HAP-1 (cell line): ENCODE results near the gene EPB41L3.

ENCODE experiments used
- DNase-seq, 2 experiments: peaks; one replicate each; pipeline ENCODE4 v3.0.0-alpha.2; 2016 to 2020; ENCODE audit warnings: low spot score in 2 of 2
- H3K27me3 ChIP-seq: fragments of 250-450 bp; sonication (Bioruptor Pico); 2 replicates; pipeline ENCODE4 v1.5.1; 2020; ENCODE audit warnings: low read depth, mild to moderate bottlenecking, moderate library complexity
- H3K36me3 ChIP-seq: fragments of 250-450 bp; sonication (Bioruptor Pico); replicated peaks from 2 replicates; pipeline ENCODE4 v1.5.1; 2020; ENCODE audit warnings: mild to moderate bottlenecking
- H3K4me1 ChIP-seq: fragments of 250-450 bp; sonication (Bioruptor Pico); 2 replicates; pipeline ENCODE4 v1.5.1; 2020; ENCODE audit warnings: mild to moderate bottlenecking
- H3K4me3 ChIP-seq: fragments of 250-450 bp; sonication (Bioruptor Pico); 2 replicates; pipeline ENCODE4 v1.5.1; 2020; ENCODE audit warnings: mild to moderate bottlenecking, moderate library complexity
- H3K9me3 ChIP-seq: fragments of 250-450 bp; sonication (Bioruptor Pico); 2 replicates; pipeline ENCODE4 v1.5.1; 2020; ENCODE audit warnings: mild to moderate bottlenecking, moderate library complexity
- in situ Hi-C: fragments of 300-500 bp; cut with MboI; formaldehyde crosslinking; loops from 3 replicates; pipeline ENCODE4 v1.14.3; 2020; ENCODE audit warnings: low sequenced_read_pairs, inconsistent platforms, mixed read lengths

The EPB41L3 gene

DNA sequence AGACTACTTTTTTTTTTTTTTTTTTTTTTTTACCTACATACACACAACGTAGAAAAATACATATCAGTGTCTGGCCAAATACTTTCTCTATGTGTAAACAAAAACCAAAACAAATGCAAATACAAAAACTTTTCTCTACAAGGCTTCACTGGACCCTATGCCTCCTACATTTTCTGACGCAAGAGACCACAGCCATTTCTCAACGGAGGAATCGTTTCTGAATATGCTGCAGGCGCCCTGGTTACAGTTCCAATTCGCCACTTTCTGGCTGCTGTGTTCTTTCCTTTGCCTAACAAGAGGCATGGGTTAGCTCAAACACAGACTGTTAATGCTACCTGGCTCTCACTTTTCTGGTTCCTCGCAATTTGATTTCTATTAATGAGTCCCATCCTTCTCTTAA lies 96.4 kb downstream of the EPB41L3 start:
- H3K4me1 ChIP-seq: no peaks in the 10 kb centered on the region
- no peak for DNase-seq
- H3K9me3 ChIP-seq: no peaks in the 10 kb centered on the region
- no peak overlapping the region for H3K4me3 ChIP-seq
- in situ Hi-C loops: no loop called here
- no peaks in the 10 kb centered on the region for H3K36me3 ChIP-seq
- H3K27me3 ChIP-seq: no peaks in the 10 kb centered on the region

DNA sequence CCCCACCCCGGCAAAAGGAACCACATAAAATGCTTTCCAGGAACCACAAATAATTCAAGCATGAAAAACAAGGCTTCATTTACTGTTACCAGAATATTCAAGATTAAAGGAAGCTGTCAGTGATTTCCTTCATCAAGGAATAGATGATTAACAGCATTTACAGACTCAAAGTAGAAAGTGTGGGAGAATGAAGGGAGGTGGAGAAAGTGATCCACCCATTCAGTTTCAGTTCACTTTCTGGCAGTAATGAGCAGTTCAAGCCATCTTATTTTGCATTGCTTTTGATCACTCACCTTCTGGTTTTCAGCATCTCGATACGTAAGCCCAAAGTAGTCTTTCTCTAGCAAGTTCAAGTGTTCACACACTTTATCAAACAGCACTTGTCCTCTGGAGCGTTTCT lies 99.0 kb downstream of the EPB41L3 start:
- Histone ChIP-seq H3K36me3 (no peaks in the 10 kb centered on the region), H3K4me1 (no peaks in the 10 kb centered on the region), H3K4me3 (no peak overlapping the region), H3K9me3 (no peaks in the 10 kb centered on the region), H3K27me3 (no peaks in the 10 kb centered on the region)
- no peak for DNase-seq
- in situ Hi-C loops: no loop called here

DNA sequence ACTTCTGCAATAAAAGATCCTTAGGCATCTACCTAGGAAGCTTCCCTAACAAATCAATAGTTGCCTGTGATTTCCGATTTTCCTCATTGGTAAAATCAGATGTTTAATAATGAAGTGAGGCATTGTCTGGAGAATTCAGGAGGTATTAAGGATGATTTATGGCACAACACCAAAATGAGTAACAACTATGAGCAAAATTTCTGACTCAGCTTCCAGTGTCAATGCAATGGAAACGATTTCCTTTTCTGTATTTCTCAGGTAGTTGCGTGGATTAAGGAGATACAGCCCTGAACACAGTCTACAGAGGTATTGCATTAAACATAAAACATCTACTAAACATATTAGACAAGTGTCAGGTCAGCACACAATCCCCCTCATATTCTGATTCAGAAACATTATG lies 99.5 kb downstream of the EPB41L3 start:
- Histone ChIP-seq H3K4me3 (no peak overlapping the region), H3K4me1 (no peaks in the 10 kb centered on the region), H3K27me3 (no peaks in the 10 kb centered on the region), H3K36me3 (no peaks in the 10 kb centered on the region), H3K9me3 (no peaks in the 10 kb centered on the region)
- no peak for DNase-seq
- in situ Hi-C loops: no loop called here

DNA sequence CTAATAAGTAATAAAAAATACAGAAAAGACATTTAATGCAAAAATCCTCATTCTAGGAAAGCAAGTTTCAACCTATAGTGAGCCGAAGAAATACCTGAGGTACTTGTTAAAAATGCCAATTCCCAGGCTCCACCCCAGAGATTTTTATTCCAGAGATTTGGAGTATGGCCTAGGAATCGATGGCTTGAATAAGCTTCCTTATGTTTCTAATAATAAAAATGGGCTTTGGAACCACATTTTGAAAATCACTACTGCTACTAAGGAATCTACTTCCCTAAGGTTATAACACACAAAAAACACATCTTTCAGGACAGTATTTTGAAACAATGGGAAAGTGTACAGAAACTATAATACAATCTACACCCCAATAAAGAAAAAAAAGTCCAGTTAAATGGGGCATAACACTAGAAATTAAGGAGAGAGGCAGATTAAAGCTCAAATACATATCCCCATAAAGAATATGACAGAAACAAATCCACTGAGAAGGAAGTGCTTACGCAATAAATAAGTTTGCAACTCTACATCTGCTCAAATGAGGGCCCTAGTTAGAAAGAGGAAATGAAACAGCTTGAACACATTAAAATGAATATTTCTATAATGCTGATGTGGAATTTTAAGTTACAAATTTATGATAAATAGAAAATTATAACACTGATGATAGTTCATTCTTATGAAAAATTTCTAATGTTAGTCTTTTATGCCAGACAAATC lies 103.7 kb downstream of the EPB41L3 start:
- in situ Hi-C loops: no loop called here
- Histone ChIP-seq H3K4me3 (no peak overlapping the region), H3K36me3 (no peaks in the 10 kb centered on the region), H3K4me1 (no peaks in the 10 kb centered on the region), H3K9me3 (no peaks in the 10 kb centered on the region), H3K27me3 (no peaks in the 10 kb centered on the region)
- no peak for DNase-seq

DNA sequence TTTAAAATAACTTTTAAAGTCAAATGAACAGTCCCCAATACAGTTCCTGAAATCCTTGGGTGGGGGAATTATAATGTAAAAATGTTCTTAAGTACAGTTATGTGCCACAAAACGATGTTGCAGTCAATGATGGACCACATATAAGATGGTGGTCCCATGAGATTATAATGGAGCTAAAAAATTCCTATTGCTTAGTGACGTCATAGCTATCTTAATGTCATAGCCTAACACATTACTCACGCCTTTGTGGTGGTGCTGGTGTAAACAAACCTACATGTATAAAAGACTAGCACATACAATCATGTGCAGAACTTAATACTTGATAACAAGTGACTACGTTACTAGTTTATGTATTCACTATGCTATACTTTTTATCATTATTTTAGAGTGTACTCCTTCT lies 109.4 kb downstream of the EPB41L3 start:
- no peak for DNase-seq
- H3K4me1 ChIP-seq: no peaks in the 10 kb centered on the region
- H3K4me3 ChIP-seq: no peak overlapping the region
- H3K27me3 ChIP-seq: no peaks in the 10 kb centered on the region
- H3K9me3 ChIP-seq: no peaks in the 10 kb centered on the region
- in situ Hi-C loops: no loop called here
- H3K36me3 ChIP-seq: no peaks in the 10 kb centered on the region

DNA sequence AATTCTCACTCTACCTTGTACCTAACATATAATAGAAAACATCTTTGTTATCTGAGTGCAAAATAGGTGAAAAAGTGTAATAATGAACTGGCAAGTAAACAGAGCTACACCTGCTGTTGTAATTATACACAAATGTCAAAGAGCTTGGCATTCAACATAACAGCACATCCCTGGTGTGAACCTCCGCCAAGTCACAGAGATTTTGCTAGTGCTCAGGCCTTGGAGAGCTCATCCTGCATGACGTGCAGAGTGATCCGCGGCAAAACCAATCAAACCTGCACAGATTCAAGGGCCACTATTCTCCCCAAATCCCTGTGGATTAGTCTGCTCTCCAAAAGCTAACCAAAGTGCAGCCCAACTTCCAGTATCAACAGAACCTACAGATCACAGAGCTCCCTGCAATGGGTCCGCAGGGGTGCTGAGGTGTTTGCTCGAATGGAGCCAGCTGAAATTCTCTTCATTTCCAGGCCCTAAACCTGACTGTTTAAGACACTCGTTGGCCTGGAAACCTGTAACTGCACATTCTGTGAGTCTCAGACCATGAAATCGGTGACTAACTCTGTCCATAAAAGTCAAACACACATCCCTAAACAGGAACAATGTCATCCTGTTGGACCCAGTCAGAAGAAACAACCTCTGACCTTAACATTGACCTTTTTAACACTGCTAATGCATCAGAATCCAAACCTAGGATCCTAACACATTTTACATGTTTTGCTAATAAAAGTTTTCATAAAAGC lies 111.8 kb downstream of the EPB41L3 start:
- no peaks in the 10 kb centered on the region for H3K36me3 ChIP-seq
- in situ Hi-C loops: no loop called here

DNA sequence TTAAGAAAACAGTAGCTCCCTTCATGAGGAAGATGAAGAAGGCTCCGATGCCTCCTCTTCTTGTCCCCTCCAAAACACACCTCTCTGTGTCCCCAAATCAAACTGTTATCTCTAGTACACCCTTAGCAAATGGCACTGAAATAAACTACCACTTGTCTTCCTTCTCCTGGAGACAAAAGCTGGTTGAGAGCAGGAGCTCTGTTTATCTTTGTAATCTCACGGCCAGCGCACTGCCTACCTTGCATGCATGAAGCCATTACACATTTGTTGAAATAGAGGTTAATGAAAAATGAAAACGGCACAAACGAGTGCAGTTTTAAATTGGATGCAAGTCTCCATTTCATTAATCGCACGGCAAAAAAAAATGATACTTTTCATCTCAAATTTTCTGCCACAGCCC lies 113.7 kb downstream of the EPB41L3 start:
- no peak for DNase-seq
- in situ Hi-C loops: no loop called here
- H3K27me3 ChIP-seq: no peaks in the 10 kb centered on the region
- H3K36me3 ChIP-seq: no peaks in the 10 kb centered on the region
- H3K4me3 ChIP-seq: no peak overlapping the region
- H3K4me1 ChIP-seq: no peaks in the 10 kb centered on the region
- H3K9me3 ChIP-seq: no peaks in the 10 kb centered on the region

More for the DNA sequence above, 111.8 kb downstream of the EPB41L3 start:
- H3K4me1 ChIP-seq: no peaks in the 10 kb centered on the region
- H3K9me3 ChIP-seq: no peaks in the 10 kb centered on the region
- H3K4me3 ChIP-seq: no peak overlapping the region
- no peaks in the 10 kb centered on the region for H3K27me3 ChIP-seq
- no peak for DNase-seq

DNA sequence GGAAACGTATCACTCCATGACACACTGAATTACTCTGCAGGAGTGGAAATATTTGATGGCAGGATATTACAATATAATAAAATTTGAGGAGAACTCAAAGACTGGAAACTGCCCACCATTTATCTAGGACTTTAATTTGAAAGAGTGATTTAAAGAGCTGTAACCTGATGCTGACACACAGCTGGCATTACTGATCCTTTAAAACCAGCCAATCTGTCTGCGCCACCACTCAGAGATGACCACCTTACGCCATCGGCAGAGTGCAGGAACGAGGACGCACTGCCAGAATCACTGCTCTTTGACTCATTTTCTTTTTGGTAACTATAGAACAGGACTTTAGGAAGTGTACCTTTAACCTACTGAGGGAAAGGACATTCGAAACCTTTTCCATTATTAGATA lies 114.1 kb downstream of the EPB41L3 start:
- Histone ChIP-seq H3K9me3 (no peaks in the 10 kb centered on the region), H3K27me3 (no peaks in the 10 kb centered on the region), H3K36me3 (no peaks in the 10 kb centered on the region), H3K4me1 (no peaks in the 10 kb centered on the region), H3K4me3 (no peak overlapping the region)
- in situ Hi-C loops: no loop called here
- no peak for DNase-seq

DNA sequence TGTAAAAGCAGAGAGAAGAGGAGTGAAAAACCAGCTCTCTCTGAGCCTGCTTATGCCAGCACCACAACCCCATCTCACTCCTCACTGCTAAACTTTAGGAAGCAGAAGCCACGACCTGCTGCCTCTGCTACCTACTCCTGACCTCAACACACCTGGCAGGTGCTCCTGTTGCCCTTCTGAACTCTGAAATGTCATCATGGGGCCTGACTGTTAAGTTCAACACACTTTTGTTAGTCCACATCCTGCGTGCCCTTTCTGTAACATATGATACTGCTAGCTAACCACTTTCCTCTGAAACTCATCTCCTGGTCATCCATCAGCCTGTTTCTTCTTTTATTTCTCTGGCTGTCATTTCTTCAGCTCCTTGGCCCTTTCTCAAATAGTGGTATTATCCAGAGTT lies 118.1 kb downstream of the EPB41L3 start:
- no peak overlapping the region for H3K4me3 ChIP-seq
- no peak for DNase-seq
- in situ Hi-C loops: no loop called here
- no peaks in the 10 kb centered on the region for H3K9me3 ChIP-seq
- no peaks in the 10 kb centered on the region for H3K4me1 ChIP-seq
- peaks cover 11% of the 10 kb centered on the region for H3K36me3 ChIP-seq
- H3K27me3 ChIP-seq: no peaks in the 10 kb centered on the region

DNA sequence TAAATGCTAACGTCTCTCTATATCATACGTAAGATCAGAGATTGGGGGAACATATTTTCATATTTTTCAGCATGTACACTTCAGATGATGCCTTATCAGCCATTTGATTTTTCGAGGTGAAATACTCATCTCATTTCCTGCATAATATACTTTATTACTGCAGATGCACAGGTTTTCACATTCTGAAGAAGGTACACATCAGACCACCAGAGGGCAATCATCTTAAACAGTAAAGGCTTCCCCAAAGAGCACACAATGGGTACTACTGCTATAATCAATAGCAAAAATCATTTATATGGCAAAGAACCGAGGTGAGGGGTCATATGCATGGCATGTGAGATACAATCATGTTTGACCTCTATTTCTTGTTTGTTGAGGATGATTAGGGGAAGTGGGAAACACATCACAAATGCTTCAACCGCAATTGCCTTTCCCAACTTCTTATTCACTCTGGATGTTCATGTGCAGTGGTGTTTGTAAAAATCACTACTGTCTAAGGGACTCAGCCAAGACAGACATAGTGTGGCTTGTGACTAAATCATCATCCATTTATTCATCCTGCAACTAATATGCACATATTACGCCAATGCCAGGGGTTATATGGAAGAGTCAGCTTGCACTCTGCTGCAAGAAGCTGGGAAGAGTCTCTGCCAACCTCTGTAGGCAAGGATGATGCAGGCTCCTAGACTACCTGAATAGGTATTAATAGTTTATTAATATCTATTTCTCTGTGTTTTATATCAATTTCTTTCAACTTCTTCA lies 118.7 kb downstream of the EPB41L3 start:
- H3K9me3 ChIP-seq: no peaks in the 10 kb centered on the region
- H3K27me3 ChIP-seq: no peaks in the 10 kb centered on the region
- in situ Hi-C loops: no loop called here
- H3K36me3 ChIP-seq: peaks cover 11% of the 10 kb centered on the region
- no peak overlapping the region for H3K4me3 ChIP-seq
- DNase-seq: peak; percentile 35 to 38
- H3K4me1 ChIP-seq: no peaks in the 10 kb centered on the region

DNA sequence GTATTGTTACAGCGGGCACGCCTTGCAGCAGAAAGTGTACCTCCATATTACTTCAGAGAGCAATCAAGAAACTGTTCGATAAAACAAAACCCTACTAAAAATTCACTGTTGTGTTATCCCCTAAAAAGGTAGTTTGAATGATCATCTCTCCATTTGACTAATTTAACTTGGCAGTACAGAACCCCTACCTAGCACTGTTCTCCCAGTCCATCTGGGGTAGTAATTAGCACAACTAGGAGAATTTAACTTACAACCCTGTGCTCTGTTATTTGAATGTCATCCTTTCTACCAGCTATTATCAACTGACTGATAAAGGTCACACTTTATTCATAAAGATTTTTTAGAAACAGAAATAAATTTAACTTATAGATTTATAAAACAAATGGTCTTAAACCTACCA lies 121.2 kb downstream of the EPB41L3 start:
- no peaks in the 10 kb centered on the region for H3K9me3 ChIP-seq
- no peaks in the 10 kb centered on the region for H3K27me3 ChIP-seq
- H3K4me1 ChIP-seq: no peaks in the 10 kb centered on the region
- H3K36me3 ChIP-seq: peaks cover 11% of the 10 kb centered on the region
- DNase-seq: no peak
- in situ Hi-C loops: no loop called here
- no peak overlapping the region for H3K4me3 ChIP-seq

DNA sequence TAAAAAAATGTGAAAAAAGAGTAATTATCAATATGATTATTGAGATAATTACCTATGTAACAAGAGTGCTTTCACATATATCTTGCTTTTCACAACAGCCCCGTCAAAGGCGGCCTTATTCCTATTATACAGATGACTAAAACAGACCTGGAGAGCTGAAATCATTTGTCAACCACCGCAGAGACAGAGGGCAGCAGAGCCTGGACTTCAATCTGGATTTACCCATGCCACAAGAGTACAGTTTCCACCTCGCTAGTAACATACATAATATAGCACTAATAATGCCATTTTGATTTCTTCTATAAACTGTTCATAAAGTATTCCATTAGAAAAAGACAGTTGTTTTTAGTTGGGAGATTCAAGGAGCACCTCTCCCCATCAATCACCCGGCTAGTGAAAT lies 121.8 kb downstream of the EPB41L3 start:
- Histone ChIP-seq H3K9me3 (no peaks in the 10 kb centered on the region), H3K36me3 (peaks cover 11% of the 10 kb centered on the region), H3K4me1 (no peaks in the 10 kb centered on the region), H3K27me3 (no peaks in the 10 kb centered on the region), H3K4me3 (no peak overlapping the region)
- DNase-seq: no peak
- in situ Hi-C loops: no loop called here

DNA sequence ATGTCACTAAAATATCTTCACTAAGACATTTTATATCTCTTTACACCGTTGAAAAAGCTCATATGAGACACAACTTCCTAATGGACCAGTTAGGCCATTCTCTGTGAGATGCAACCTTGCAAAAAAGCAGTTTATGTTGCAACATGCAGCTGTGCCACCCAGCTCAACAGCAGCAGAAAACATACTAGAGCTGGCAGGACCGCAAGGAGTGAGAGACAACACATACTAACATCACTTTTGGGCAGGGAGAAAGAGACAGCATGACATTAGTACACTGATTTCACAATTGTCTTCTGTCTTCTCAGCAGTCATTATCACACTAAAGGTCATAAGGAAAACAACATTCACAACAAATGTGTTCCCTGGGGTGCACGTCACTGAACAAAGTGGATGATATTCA lies 122.9 kb downstream of the EPB41L3 start:
- in situ Hi-C loops: no loop called here
- no peaks in the 10 kb centered on the region for H3K27me3 ChIP-seq
- no peaks in the 10 kb centered on the region for H3K9me3 ChIP-seq
- no peak for DNase-seq
- no peaks in the 10 kb centered on the region for H3K4me1 ChIP-seq
- no peak overlapping the region for H3K4me3 ChIP-seq
- peaks cover 11% of the 10 kb centered on the region for H3K36me3 ChIP-seq

DNA sequence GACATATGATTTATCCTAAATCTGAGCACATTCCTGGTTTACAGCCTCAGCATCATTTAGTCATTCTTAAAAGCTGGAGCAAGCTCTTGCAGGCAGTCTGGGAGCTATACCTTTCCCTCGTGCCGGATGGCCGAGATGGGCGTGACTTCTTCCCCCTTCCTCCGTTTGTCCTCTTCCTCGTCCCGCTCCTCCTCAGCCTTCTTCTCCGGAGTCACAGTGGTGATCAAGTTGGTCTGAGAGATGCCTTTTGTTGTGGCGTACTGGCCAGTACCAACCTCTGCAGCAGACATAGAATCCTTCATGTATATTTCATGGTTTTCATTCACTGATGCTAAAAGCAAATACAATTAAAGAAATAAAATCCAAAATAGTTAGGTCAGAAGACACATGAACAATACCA lies 124.2 kb downstream of the EPB41L3 start:
- Histone ChIP-seq H3K9me3 (no peaks in the 10 kb centered on the region), H3K27me3 (no peaks in the 10 kb centered on the region), H3K4me1 (no peaks in the 10 kb centered on the region), H3K36me3 (peaks cover 11% of the 10 kb centered on the region), H3K4me3 (no peak overlapping the region)
- in situ Hi-C loops: no loop called here
- DNase-seq: no peak
